GM18867 (cell line): ENCODE results near the gene SLC30A2.
A peak's percentile ranks its signal among the peaks of the same experiment; 100 is the strongest.

Source experiments
- ATAC-seq: cut with Tn5 transposase; IDR thresholded peaks from one replicate; pipeline ENCODE4 v1.9.1; 2021; ENCODE audit warnings: mild to moderate bottlenecking, moderate library complexity; ENCODE audit not compliant: unreplicated experiment

Gene SLC30A2

GRCh38 chr1:26041978-26042377, 3.9 kb downstream of the SLC30A2 start:
- ATAC-seq = no peak

- ATAC-seq = no peak
Observed at GRCh38 chr1:26041401-26041800, 4.5 kb downstream of the SLC30A2 start.

DNA sequence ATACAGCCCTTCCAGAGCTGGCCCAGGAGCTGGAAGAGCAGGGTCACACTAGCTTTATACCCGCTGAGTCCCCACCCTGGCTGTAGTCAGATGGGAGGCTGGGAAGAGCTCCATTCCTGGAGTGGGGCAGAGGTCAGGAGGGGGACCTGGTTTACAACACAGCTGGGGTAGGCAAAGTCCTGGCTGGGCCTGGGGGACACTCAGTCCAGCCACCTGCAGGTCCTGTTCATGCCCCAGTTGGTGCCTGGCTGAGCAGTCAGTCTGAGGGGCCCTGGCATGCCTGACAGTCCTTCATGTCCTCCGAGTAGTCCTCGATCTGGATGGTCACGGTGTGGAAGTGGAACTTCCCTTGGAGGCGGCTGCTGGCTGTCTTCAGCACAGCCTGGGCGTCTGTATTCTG, 7.0 kb downstream of the SLC30A2 start:
- ATAC-seq = no peak

DNA sequence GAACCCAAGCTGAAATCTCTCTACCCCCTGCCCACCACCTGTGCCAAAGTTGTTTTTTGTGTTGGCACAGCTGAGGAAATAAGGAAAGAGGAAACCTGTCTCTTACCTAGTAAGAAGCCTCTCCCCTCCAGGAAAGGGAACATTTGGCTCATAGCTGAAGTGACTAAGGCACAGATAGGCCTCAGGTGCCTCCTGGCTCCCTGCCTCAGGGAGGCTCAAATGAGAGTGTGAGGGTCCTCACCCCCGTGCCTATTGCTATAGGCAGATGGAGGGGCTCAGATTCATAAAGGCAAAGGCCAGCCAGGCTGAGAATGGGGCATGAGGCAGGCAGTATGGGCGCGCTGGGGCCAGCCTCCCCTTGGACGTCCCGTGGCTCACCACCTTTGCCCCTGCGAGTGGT, 7.4 kb downstream of the SLC30A2 start:
- no peak for ATAC-seq

GRCh38 chr1:26037904-26038303, 8.0 kb downstream of the SLC30A2 start:
- no peak for ATAC-seq

- ATAC-seq = no peak
Observed at GRCh38 chr1:26036756-26037281, 9.1 kb downstream of the SLC30A2 start.

GRCh38 chr1:26035959-26036755, 9.8 kb downstream of the SLC30A2 start:
- peak; percentile 64 for ATAC-seq

DNA sequence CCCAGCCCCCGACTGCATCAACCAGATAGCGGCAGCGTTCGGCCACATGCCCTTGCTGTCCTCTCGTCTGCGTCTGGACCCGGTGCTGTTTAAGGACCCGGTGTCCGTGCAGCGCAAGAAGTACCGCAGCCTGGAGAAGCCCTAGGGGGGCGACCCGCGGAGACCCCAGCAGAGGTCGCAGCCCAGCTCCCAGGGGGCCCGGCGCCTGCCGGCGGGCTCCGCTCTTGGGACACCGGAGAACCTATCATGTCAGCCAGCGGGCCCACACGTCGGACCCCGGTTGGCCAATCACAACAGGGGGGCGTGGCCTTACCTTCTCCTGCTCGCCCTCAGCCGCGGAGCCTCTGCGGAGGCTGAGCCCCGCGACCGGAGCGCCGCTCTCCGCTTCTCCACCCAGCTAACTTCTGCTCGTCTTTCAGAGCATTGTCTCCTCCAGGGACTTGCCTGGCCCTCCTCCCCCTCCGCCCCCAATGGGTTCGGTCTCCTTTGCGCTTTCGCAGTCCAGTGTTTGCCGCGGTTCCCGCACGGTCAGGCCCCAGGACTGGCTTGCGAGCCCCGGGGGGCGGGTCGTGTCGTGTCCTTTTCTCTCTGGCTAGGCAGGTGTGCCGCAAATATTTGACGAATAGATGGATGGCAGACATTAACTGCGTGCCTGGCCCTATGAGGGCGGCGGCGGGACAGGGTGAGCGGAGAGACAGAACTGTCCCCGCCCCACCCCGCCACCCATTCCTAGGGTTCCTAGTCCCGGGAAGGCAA, 10.5 kb downstream of the SLC30A2 start:
- ATAC-seq = peak; percentile 88

- ATAC-seq = no peak
Observed at GRCh38 chr1:26034504-26035202, 11.3 kb downstream of the SLC30A2 start.

- no peak for ATAC-seq
Observed at GRCh38 chr1:26032656-26033357, 13.1 kb downstream of the SLC30A2 start.

- no peak for ATAC-seq
Observed at GRCh38 chr1:26031611-26032220, 14.2 kb downstream of the SLC30A2 start.

DNA sequence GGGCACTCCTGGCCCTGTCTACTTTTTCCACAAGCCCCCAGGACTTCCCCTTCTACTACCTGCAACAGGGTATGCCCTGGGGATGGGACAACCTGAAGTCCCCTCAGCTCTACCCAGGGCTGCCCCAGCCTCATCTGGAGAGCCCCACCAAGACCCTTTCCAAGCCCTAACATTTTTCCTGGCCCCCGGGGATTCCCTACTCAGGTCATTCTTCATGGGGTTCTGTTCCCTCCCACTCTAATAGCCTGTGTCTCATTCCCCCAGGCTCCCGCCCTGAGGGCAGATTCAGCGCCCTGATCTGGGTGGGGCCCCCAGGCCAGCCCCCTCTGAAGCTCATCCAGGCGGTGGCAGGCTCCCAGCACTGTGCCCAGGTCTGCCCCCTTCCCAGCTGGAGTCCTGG, 14.7 kb downstream of the SLC30A2 start:
- no peak for ATAC-seq

DNA sequence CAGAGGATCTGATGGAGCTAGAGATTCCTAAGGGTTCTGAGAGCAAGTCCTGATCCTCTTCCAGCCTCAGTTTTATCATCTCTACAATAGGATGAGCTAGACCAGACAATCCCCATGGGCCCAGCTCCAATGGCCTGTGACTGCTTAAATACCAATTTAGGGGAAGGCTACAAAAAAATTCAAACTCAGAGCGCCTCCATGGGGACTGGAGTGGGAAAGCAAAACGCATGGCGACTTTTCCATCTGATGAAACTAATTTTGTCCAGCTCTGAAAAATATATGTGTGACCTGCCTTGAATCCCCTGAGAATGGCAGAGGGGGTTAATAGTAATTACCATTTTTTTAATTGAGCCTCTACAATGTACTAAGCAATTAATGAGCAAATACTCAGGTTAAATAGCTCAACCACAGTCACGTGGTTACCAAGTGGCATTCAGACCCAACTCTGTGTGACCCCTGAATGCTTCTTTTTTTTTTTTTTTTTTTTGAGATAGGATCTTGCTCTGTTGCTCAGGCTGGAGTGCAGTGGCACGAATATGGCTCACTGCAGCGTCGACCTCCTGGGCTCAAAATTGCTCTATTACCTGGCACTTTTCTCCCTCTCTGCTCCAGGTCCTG, 15.9 kb downstream of the SLC30A2 start:
- no peak for ATAC-seq

DNA sequence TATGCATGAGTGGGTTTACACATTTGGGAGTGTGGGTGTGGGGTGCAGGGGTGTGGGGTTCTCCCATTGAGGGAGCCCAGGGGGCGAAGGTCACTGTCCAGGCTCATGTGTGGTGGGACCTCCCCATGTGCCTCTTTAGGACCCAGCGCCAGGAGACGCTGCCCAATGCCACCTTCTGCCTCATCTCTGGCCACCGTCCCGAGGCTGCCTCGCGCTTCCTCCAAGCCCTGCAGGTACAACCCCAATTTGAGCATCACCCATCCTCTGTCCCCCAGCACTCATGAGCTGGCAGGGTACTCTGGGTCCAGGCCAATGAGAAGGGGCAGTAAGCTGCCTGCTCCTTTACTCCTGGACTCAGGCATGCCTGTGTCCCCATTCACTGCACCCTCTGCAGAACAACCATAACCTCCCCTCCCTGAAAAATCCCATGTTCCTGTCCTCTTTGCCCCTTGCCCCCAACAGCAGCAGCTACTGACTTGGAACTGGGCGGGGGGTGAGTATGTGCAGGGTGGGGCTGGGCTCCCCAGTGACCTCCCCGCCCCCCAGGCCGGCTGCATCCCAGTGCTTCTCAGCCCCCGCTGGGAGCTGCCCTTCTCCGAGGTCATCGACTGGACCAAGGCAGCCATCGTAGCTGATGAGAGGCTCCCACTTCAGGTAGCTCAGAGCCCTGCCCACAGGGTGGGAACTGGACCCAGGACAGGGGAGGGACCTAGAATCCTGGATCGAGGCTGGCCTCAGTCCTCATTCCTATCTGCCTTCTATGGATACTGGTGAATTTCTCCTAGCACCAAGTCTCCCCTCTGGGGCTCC, 16.7 kb downstream of the SLC30A2 start:
- no peak for ATAC-seq

GRCh38 chr1:26028490-26028980, 17.4 kb downstream of the SLC30A2 start:
- ATAC-seq = no peak

DNA sequence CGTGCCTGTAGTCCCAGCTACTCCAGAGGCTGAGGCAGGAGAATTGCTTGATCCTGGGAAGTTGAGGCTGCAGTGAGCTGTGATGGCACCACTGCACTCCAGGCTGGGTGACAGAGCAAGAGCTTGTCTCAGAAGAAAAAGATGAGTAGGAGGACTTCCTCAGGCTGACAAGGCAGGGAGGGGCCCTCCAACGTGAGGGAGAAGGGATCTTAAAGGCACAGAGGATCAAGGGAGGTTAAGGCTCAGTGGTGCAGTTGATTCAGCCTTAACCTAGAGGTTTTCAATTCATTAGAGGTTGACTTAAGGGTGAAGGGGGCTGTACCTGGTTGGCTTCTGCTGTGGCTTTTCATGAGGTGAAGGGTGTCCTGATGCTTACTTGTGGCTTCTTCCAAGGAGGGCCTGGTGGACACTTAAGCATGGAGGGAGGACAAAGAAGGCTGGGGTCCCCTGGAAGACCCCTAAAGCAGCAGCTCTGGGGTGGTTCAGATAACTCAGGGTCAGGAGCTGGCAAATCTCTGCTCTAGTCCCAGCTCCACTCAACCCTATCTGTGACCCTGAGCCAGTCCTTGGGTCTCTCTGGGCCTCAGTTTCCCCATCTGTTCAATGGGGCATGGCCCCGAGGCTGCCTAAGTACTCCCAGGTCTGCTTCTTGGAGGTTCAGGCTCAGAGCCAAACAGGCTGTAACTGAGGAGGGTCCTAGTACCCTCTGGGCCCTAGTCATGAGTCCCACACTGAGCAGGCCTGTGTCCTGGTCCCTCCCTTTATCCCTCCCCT, 18.0 kb downstream of the SLC30A2 start:
- ATAC-seq = no peak

DNA sequence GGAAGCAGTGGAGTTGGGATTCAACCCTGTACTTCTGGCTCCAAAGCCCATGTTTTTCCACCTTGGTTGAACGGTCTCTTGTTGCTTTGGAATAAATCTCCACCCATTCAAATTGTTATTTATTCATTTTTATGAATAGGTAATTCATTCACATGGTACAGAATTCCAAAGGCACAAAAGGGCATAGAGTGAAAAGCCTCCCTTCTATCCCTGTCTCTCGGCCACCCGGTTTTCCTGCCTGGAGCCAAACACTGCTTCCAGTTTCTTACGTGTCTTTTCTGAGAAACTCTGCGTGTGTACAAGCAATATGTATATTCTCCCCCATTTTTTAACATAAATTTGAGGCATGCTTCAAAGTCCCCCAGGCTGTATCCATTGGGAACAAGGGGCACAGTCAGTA, 20.4 kb downstream of the SLC30A2 start:
- ATAC-seq = no peak

DNA sequence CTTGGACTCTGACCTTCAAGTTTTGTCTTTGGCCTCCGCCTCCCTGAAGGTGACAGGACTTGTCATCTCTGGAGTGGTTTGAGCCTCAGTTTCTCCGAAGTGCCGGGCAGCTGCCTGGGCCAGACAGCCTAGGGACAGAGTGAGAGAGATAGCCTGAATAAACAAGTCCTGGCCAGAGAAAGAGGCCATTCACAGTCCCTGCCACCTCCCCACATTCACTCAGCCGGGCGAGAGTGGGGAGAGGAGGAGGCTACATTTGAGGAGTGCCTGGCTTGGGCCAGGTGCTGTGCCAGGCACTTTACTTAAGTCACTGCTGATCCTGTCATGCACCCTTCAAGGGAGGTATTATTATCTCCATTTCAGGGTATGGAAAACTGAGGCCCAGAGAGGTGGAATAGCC, 20.9 kb downstream of the SLC30A2 start:
- no peak for ATAC-seq
